GM23338 (cell line): ENCODE results near the gene KRT3. TPM values are rescaled to one million over a fixed set of nuclear protein-coding genes. Genes with fewer than 3 reads are reported as not detected.

ENCODE experiments used
- ATAC-seq: fragments of 200-7000 bp; cut with Tn5 transposase; 3 replicates; pipeline ENCODE4 v1.9.1; 2020
- DNase-seq: peaks from one replicate; pipeline ENCODE4 v3.0.0-alpha.2; 2015; ENCODE audit warnings: low spot score
- H2AFZ ChIP-seq: fragments of 200-600 bp; sonication (generic); 2 replicates; pipeline ENCODE4 v1.8.0; 2016; ENCODE audit warnings: antibody characterized with exemption, mild to moderate bottlenecking, moderate library complexity
- H3F3A ChIP-seq: fragments of 200-600 bp; sonication (generic); replicated peaks from 2 replicates; pipeline ENCODE4 v1.8.0; 2017; ENCODE audit warnings: antibody characterized with exemption, mixed run types, low read depth
- H3K27ac ChIP-seq: fragments of 200-600 bp; sonication (generic); 2 replicates; pipeline ENCODE4 v1.6.1; 2016; ENCODE audit warnings: low read depth
- H3K27me3 ChIP-seq: fragments of 200-600 bp; sonication (generic); 2 replicates; pipeline ENCODE4 v1.8.0; 2016; ENCODE audit warnings: mild to moderate bottlenecking, mixed run types, moderate library complexity; ENCODE audit not compliant: insufficient read depth
- H3K36me3 ChIP-seq: fragments of 200-600 bp; sonication (generic); 2 replicates; pipeline ENCODE4 v1.8.0; 2016; ENCODE audit warnings: mild to moderate bottlenecking; ENCODE audit not compliant: insufficient read depth
- H3K4me1 ChIP-seq: fragments of 200-600 bp; sonication (generic); 2 replicates; pipeline ENCODE4 v1.8.0; 2016; ENCODE audit warnings: mild to moderate bottlenecking, moderate library complexity; ENCODE audit not compliant: insufficient read depth
- H3K4me2 ChIP-seq: fragments of 200-600 bp; sonication (generic); 2 replicates; pipeline ENCODE4 v1.7.1; 2017; ENCODE audit warnings: mixed run types
- H3K4me3 ChIP-seq: fragments of 200-600 bp; sonication (generic); 2 replicates; pipeline ENCODE4 v1.6.1; 2016; ENCODE audit warnings: mixed run types
- H3K79me2 ChIP-seq: fragments of 200-600 bp; sonication (generic); replicated peaks from 2 replicates; pipeline ENCODE4 v1.8.0; 2017; ENCODE audit warnings: mild to moderate bottlenecking; ENCODE audit not compliant: insufficient read depth
- H3K9me2 ChIP-seq: fragments of 200-600 bp; sonication (generic); 2 replicates; pipeline ENCODE4 v1.8.0; 2017; ENCODE audit not compliant: insufficient read depth
- H4K20me1 ChIP-seq: fragments of 200-600 bp; sonication (generic); replicated peaks from 2 replicates; pipeline ENCODE4 v1.8.0; 2017; ENCODE audit warnings: mild to moderate bottlenecking; ENCODE audit not compliant: insufficient read depth
- H3K27ac Mint-ChIP-seq: 2 replicates; pipeline ENCODE4 v1.8.0; 2020; ENCODE audit warnings: inconsistent platforms, mild to moderate bottlenecking, moderate library complexity, mixed read lengths
- H3K27me3 Mint-ChIP-seq: 3 replicates; pipeline ENCODE4 v1.8.0; 2022; ENCODE audit warnings: low read depth, mild to moderate bottlenecking, moderate library complexity, mixed read lengths, inconsistent platforms; ENCODE audit not compliant: insufficient read depth, poor library complexity
- H3K36me3 Mint-ChIP-seq: 3 replicates; pipeline ENCODE4 v1.8.0; 2021; ENCODE audit warnings: low read depth, mild to moderate bottlenecking, inconsistent platforms, moderate library complexity, mixed read lengths
- H3K4me1 Mint-ChIP-seq: 3 replicates; pipeline ENCODE4 v1.8.0; 2020; ENCODE audit warnings: mild to moderate bottlenecking, inconsistent platforms, mixed read lengths
- H3K4me3 Mint-ChIP-seq: 3 replicates; pipeline ENCODE4 v1.8.0; 2021; ENCODE audit warnings: moderate library complexity, mild to moderate bottlenecking, inconsistent platforms, mixed read lengths
- H3K9me3 Mint-ChIP-seq: 3 replicates; pipeline ENCODE4 v1.8.0; 2020; ENCODE audit warnings: moderate library complexity, mild to moderate bottlenecking, inconsistent platforms, mixed read lengths
- CREB1 ChIP-seq: fragments of 250-450 bp; sonication (Bioruptor Pico); IDR thresholded peaks from 2 replicates; pipeline ENCODE4 v1.5.0; 2020; ENCODE audit warnings: low read depth, mild to moderate bottlenecking, moderate library complexity
- CTCF ChIP-seq, 2 experiments: fragments of 200-600 bp in 1 of 2; sonication (generic) in 1 of 2; conservative IDR thresholded peaks; 2 replicates each; pipeline versions ENCODE4 v1.5.1 to v1.6.1; 2016 to 2017; ENCODE audit warnings: antibody characterized with exemption in 2 of 2, low read depth in 2 of 2, mild to moderate bottlenecking in 2 of 2, moderate library complexity in 1 of 2
- EZH2 ChIP-seq: fragments of 200-600 bp; sonication (generic); IDR thresholded peaks from one replicate; pipeline ENCODE4 v1.8.0; 2017; ENCODE audit warnings: antibody characterized with exemption, mild to moderate bottlenecking, low read depth; ENCODE audit not compliant: unreplicated experiment
- EZH2phosphoT487 ChIP-seq: fragments of 200-600 bp; sonication (generic); IDR thresholded peaks from one replicate; pipeline ENCODE4 v1.8.1; 2018; ENCODE audit warnings: antibody characterized with exemption; ENCODE audit not compliant: unreplicated experiment
- JUNB ChIP-seq: IDR thresholded peaks from one replicate; pipeline ENCODE4 v1.6.1; 2016; ENCODE audit warnings: antibody characterized with exemption; ENCODE audit not compliant: unreplicated experiment
- POLR2AphosphoS5 ChIP-seq: IDR thresholded peaks from 2 replicates; pipeline ENCODE4 v1.6.1; 2016; ENCODE audit warnings: antibody characterized with exemption, low read depth
- STAT1 ChIP-seq: IDR thresholded peaks from one replicate; pipeline ENCODE4 v1.6.1; 2016; ENCODE audit warnings: antibody characterized with exemption; ENCODE audit not compliant: unreplicated experiment
- ZNF114 ChIP-seq: fragments of 250-450 bp; sonication (Bioruptor Pico); IDR thresholded peaks from 2 replicates; pipeline ENCODE4 v1.5.0; 2020; ENCODE audit warnings: mild to moderate bottlenecking, moderate library complexity
- ZNF331 ChIP-seq: fragments of 250-450 bp; sonication (Bioruptor Pico); IDR thresholded peaks from 2 replicates; pipeline ENCODE4 v1.5.0; 2020; ENCODE audit warnings: low read depth, mild to moderate bottlenecking, moderate library complexity
- polyA plus RNA-seq: library from polyadenylated mRNA; unstranded; fragments of >200 nt; fragmentation: Nextera tagmentation; extraction: Ambion mirVana; gene quantifications from 2 replicates; pipeline ENCODE4 v1.2.1, GENCODE V29; 2016
- total RNA-seq: library from RNA; depleted of rRNA; stranded (reverse); fragments of >200 nt; shearing (Covaris generic); gene quantifications from 2 replicates; pipeline ENCODE4 v1.2.3, GENCODE V29; 2014
- TF ChIP-seq, protein P1 (sequence below): IDR thresholded peaks from one replicate; pipeline ENCODE4 v1.6.1; 2018; ENCODE audit warnings: antibody characterized with exemption; ENCODE audit not compliant: unreplicated experiment
- TF ChIP-seq, protein P2 (sequence below): IDR thresholded peaks from 2 replicates; pipeline ENCODE4 v1.6.1; 2016; ENCODE audit warnings: antibody characterized with exemption

The KRT3 gene
- total and polyA plus RNA-seq, 2 experiments from 2014 or later: not detected

DNA sequence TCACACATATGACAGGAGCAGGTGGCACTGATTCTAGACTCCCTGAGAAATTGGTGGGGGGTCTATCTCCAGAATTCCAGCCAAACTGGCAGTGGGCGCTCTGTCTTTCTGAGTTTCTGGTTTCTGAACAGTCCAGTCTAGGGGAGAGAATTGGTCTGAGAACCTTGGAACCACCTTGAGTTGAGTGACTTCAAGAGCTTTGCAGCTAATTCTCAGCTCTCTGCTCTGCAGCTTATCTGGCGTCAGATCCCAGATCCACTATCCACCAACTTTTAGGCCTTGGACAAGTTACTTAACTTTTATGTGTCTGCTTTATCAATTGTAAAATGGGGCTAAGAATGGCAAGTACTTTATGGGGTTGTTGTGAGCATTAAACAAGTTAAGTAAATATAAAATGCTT lies 17.1 kb downstream of the KRT3 start (continued):
- TF ChIP-seq CTCF (conservative IDR thresholded peaks at IDR 0.05; ENCODE audit: low read depth in 2 of 2) (no peak), ZNF331 (CRISPR knock-in tag) (no peak), POLR2AphosphoS5 (no peak), ZNF114 (no peak), STAT1 (no peak), CREB1 (CRISPR knock-in tag) (no peak), EZH2phosphoT487 (no peak)
- TF ChIP-seq, protein P1, sequence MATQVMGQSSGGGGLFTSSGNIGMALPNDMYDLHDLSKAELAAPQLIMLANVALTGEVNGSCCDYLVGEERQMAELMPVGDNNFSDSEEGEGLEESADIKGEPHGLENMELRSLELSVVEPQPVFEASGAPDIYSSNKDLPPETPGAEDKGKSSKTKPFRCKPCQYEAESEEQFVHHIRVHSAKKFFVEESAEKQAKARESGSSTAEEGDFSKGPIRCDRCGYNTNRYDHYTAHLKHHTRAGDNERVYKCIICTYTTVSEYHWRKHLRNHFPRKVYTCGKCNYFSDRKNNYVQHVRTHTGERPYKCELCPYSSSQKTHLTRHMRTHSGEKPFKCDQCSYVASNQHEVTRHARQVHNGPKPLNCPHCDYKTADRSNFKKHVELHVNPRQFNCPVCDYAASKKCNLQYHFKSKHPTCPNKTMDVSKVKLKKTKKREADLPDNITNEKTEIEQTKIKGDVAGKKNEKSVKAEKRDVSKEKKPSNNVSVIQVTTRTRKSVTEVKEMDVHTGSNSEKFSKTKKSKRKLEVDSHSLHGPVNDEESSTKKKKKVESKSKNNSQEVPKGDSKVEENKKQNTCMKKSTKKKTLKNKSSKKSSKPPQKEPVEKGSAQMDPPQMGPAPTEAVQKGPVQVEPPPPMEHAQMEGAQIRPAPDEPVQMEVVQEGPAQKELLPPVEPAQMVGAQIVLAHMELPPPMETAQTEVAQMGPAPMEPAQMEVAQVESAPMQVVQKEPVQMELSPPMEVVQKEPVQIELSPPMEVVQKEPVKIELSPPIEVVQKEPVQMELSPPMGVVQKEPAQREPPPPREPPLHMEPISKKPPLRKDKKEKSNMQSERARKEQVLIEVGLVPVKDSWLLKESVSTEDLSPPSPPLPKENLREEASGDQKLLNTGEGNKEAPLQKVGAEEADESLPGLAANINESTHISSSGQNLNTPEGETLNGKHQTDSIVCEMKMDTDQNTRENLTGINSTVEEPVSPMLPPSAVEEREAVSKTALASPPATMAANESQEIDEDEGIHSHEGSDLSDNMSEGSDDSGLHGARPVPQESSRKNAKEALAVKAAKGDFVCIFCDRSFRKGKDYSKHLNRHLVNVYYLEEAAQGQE: no peak

DNA sequence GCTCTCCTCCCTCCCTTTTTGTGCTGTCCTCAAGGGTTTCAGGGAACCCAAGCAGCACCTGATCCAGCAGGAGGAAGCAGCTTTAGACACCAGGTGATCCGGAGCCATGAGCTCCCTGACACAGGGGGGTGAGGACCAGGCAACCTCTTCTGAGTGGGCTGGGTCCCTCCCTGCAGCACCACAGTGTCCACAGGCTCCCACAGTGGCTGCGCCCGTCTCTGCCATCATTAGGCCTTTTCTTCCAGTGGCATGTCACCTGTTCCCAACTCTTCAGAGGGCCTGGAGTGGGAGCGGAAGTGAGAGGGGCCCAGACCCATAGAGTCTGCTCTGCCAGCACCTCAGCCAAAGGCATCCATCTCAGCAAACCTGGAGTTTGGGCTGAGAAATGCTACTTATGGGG lies 18.4 kb downstream of the KRT3 start:
- Mint-ChIP-seq H3K27ac (no peak overlapping the region), H3K27me3 (peaks cover 2% of the 10 kb centered on the region), H3K9me3 (no peaks in the 10 kb centered on the region), H3K4me3 (no peak overlapping the region), H3K4me1 (no peaks in the 10 kb centered on the region; the same call in 2 of the 3 replicates), H3K36me3 (no peaks in the 10 kb centered on the region)
- DNase-seq (no peak), ATAC-seq (no peak)
- H4K20me1 ChIP-seq: no peaks in the 10 kb centered on the region
- no peaks in the 10 kb centered on the region for H3K27me3 ChIP-seq
- no peak overlapping the region for H3K4me3 ChIP-seq
- no peak overlapping the region for H2AFZ ChIP-seq
- no peaks in the 10 kb centered on the region for H3K9me2 ChIP-seq
- no peaks in the 10 kb centered on the region for H3K4me1 ChIP-seq
- no peaks in the 10 kb centered on the region for H3F3A ChIP-seq
- H3K4me2 ChIP-seq: no peak overlapping the region
- H3K36me3 ChIP-seq: no peaks in the 10 kb centered on the region
- no peaks in the 10 kb centered on the region for H3K79me2 ChIP-seq
- no peak overlapping the region for H3K27ac ChIP-seq
- TF ChIP-seq JUNB: no peak
- TF ChIP-seq CTCF (conservative IDR thresholded peaks at IDR 0.05; ENCODE audit: low read depth in 2 of 2): no peak
- TF ChIP-seq, protein P2, sequence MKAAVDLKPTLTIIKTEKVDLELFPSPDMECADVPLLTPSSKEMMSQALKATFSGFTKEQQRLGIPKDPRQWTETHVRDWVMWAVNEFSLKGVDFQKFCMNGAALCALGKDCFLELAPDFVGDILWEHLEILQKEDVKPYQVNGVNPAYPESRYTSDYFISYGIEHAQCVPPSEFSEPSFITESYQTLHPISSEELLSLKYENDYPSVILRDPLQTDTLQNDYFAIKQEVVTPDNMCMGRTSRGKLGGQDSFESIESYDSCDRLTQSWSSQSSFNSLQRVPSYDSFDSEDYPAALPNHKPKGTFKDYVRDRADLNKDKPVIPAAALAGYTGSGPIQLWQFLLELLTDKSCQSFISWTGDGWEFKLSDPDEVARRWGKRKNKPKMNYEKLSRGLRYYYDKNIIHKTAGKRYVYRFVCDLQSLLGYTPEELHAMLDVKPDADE: no peak
- TF ChIP-seq EZH2: no peak
- TF ChIP-seq STAT1: no peak
